WTC11 (cell line): ENCODE results near the gene DNAH8. TPM values are rescaled to one million over a fixed set of nuclear protein-coding genes. Genes with fewer than 3 reads are reported as not detected.

ENCODE experiments used
- ATAC-seq: fragments of 200-7000 bp; cut with Tn5 transposase; 2 replicates; pipeline ENCODE4 v1.10.0; 2021; ENCODE audit warnings: mild to moderate bottlenecking, moderate library complexity
- CTCF ChIA-PET: fragments of 300-600 bp; sonication (Branson Sonifier 250); formaldehyde crosslinking; loops from one replicate; lab custom pipeline; 2021; ENCODE audit warnings: antibody characterized with exemption; lab: Charles Lee
- POLR2A ChIA-PET: fragments of 350-600 bp; sonication (Branson Sonifier 250); formaldehyde crosslinking; loops from one replicate; lab custom pipeline; 2021; ENCODE audit warnings: antibody characterized with exemption; lab: Charles Lee
- DNase-seq: peaks from one replicate; pipeline ENCODE4 v3.0.0; 2021; ENCODE audit warnings: low spot score
- H3K27ac Mint-ChIP-seq: 2 replicates; pipeline ENCODE4 v1.8.0; 2021; ENCODE audit warnings: mixed read lengths
- H3K27me3 Mint-ChIP-seq: 2 replicates; pipeline ENCODE4 v1.8.0; 2021; ENCODE audit warnings: low read depth, mild to moderate bottlenecking, moderate library complexity, mixed read lengths
- H3K36me3 Mint-ChIP-seq: 2 replicates; pipeline ENCODE4 v1.8.0; 2021; ENCODE audit warnings: mixed read lengths
- H3K4me1 Mint-ChIP-seq: 2 replicates; pipeline ENCODE4 v1.8.0; 2022; ENCODE audit warnings: mixed read lengths
- H3K4me3 Mint-ChIP-seq: 2 replicates; pipeline ENCODE4 v1.8.0; 2021; ENCODE audit warnings: mild to moderate bottlenecking, moderate library complexity, mixed read lengths
- H3K9me3 Mint-ChIP-seq: 2 replicates; pipeline ENCODE4 v1.8.0; 2021; ENCODE audit warnings: mixed read lengths
- AR ChIP-seq: fragments of 250-450 bp; sonication (Bioruptor Pico); IDR thresholded peaks from 2 replicates; pipeline ENCODE4 v1.9.0; 2021; ENCODE audit warnings: mild to moderate bottlenecking
- ATF2 ChIP-seq: sonication (generic); formaldehyde crosslinking; IDR thresholded peaks from 2 replicates; pipeline ENCODE4 v1.8.1; 2022; ENCODE audit warnings: low read depth, missing genetic modification reagents, borderline replicate concordance
- CBFB ChIP-seq: sonication (generic); formaldehyde crosslinking; IDR thresholded peaks from 2 replicates; pipeline ENCODE4 v1.8.1; 2022; ENCODE audit warnings: mild to moderate bottlenecking, low read depth, missing genetic modification reagents
- CDX4 ChIP-seq: fragments of 250-450 bp; sonication (Bioruptor Pico); IDR thresholded peaks from 2 replicates; pipeline ENCODE4 v1.9.0; 2021; ENCODE audit warnings: moderate library complexity, mild to moderate bottlenecking, inconsistent platforms, borderline replicate concordance
- CREB1 ChIP-seq: sonication (generic); formaldehyde crosslinking; IDR thresholded peaks from 2 replicates; pipeline ENCODE4 v1.8.0; 2023; ENCODE audit warnings: mild to moderate bottlenecking, missing genetic modification reagents
- ETV6 ChIP-seq: sonication (generic); formaldehyde crosslinking; IDR thresholded peaks from 2 replicates; pipeline ENCODE4 v1.8.1; 2022; ENCODE audit warnings: mild to moderate bottlenecking, missing genetic modification reagents
- GRHL2 ChIP-seq: fragments of 250-450 bp; sonication (Bioruptor Pico); IDR thresholded peaks from 2 replicates; pipeline ENCODE4 v1.8.0; 2022; ENCODE audit warnings: mild to moderate bottlenecking, moderate library complexity; ENCODE audit not compliant: insufficient replicate concordance, severe bottlenecking
- JUN ChIP-seq: sonication (generic); formaldehyde crosslinking; IDR thresholded peaks from 2 replicates; pipeline ENCODE4 v1.8.0; 2023; ENCODE audit warnings: mild to moderate bottlenecking, missing genetic modification reagents
- SMAD3 ChIP-seq: sonication (generic); formaldehyde crosslinking; IDR thresholded peaks from 2 replicates; pipeline ENCODE4 v1.8.0; 2022; ENCODE audit warnings: missing genetic modification reagents, mild to moderate bottlenecking, borderline replicate concordance
- SP1 ChIP-seq: sonication (generic); formaldehyde crosslinking; conservative IDR thresholded peaks from 2 replicates; pipeline ENCODE4 v1.8.1; 2022; ENCODE audit warnings: missing genetic modification reagents
- ZNF121 ChIP-seq: sonication (generic); formaldehyde crosslinking; IDR thresholded peaks from 2 replicates; pipeline ENCODE4 v1.8.0; 2023; ENCODE audit warnings: missing genetic modification reagents
- ZNF263 ChIP-seq: sonication (generic); formaldehyde crosslinking; IDR thresholded peaks from 2 replicates; pipeline ENCODE4 v1.8.1; 2022; ENCODE audit warnings: low read depth, mild to moderate bottlenecking, moderate library complexity, missing genetic modification reagents
- ZNF671 ChIP-seq: fragments of 250-450 bp; sonication (Bioruptor Pico); IDR thresholded peaks from 2 replicates; pipeline ENCODE4 v1.8.0; 2021; ENCODE audit warnings: mild to moderate bottlenecking
- total RNA-seq: library from RNA; stranded (reverse); gene quantifications from 3 replicates; pipeline ENCODE4 v1.2.3, GENCODE V29; 2021
- TF ChIP-seq, protein P1 (sequence below): sonication (generic); formaldehyde crosslinking; IDR thresholded peaks from 2 replicates; pipeline ENCODE4 v1.8.0; 2022; ENCODE audit warnings: missing genetic modification reagents
- TF ChIP-seq, protein P2 (sequence below): sonication (generic); formaldehyde crosslinking; IDR thresholded peaks from 2 replicates; pipeline ENCODE4 v1.8.1; 2023; ENCODE audit warnings: mild to moderate bottlenecking, missing genetic modification reagents, moderate library complexity

DNAH8 gene
- total RNA-seq, 1 experiment from 2014 or later: 0.02 TPM

GRCh38 chr6:38805692-38806091, 90.6 kb downstream of the DNAH8 start (continued):
- TF ChIP-seq ATF2 (CRISPR knock-in tag): no peak

DNA sequence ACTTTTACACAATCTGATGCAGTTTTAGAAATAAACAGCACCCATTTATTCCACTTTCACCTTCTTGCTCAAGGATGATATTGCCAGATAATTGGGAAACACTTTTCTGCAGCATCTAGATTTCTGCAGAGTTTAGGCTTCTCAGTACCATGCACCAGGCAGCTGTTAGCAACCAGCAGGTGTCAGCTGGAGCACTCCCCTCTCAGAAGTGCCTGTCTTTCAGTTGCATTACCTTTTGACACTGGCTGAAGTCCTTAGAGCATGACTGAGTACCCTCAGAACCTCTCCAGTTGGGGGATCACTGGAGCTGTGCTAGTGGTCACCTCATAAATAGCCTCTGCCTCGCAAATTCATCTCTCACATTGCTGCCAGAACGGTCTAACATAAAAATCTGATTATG, 91.2 kb downstream of the DNAH8 start:
- ChIA-PET CTCF (no interaction called here), POLR2A (no interaction called here)
- H3K27me3 Mint-ChIP-seq: no peaks in the 10 kb centered on the region; the same call in 1 of the 2 replicates
- no peak overlapping the region for H3K4me3 Mint-ChIP-seq
- H3K9me3 Mint-ChIP-seq: no peaks in the 10 kb centered on the region
- H3K4me1 Mint-ChIP-seq: no peaks in the 10 kb centered on the region; the same call in 1 of the 2 replicates
- no peak for TF ChIP-seq ZNF671 (CRISPR knock-in tag)
- no peak for TF ChIP-seq GRHL2
- TF ChIP-seq ZNF121 (CRISPR knock-in tag): no peak
- TF ChIP-seq, protein P1, sequence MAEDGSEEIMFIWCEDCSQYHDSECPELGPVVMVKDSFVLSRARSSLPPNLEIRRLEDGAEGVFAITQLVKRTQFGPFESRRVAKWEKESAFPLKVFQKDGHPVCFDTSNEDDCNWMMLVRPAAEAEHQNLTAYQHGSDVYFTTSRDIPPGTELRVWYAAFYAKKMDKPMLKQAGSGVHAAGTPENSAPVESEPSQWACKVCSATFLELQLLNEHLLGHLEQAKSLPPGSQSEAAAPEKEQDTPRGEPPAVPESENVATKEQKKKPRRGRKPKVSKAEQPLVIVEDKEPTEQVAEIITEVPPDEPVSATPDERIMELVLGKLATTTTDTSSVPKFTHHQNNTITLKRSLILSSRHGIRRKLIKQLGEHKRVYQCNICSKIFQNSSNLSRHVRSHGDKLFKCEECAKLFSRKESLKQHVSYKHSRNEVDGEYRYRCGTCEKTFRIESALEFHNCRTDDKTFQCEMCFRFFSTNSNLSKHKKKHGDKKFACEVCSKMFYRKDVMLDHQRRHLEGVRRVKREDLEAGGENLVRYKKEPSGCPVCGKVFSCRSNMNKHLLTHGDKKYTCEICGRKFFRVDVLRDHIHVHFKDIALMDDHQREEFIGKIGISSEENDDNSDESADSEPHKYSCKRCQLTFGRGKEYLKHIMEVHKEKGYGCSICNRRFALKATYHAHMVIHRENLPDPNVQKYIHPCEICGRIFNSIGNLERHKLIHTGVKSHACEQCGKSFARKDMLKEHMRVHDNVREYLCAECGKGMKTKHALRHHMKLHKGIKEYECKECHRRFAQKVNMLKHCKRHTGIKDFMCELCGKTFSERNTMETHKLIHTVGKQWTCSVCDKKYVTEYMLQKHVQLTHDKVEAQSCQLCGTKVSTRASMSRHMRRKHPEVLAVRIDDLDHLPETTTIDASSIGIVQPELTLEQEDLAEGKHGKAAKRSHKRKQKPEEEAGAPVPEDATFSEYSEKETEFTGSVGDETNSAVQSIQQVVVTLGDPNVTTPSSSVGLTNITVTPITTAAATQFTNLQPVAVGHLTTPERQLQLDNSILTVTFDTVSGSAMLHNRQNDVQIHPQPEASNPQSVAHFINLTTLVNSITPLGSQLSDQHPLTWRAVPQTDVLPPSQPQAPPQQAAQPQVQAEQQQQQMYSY: no peak
- no peak for TF ChIP-seq CREB1
- ATAC-seq: peak; percentile 70
- DNase-seq: no peak
- H3K27ac Mint-ChIP-seq: no peak overlapping the region
- H3K36me3 Mint-ChIP-seq: no peaks in the 10 kb centered on the region

GRCh38 chr6:38806833-38807232, 91.7 kb downstream of the DNAH8 start:
- POLR2A ChIA-PET: no interaction called here

More at GRCh38 chr6:38806833-38807232, 91.7 kb downstream of the DNAH8 start:
- Mint-ChIP-seq H3K27me3 (no peaks in the 10 kb centered on the region; the same call in 1 of the 2 replicates), H3K4me3 (no peak overlapping the region), H3K27ac (no peak overlapping the region), H3K36me3 (no peaks in the 10 kb centered on the region), H3K4me1 (no peaks in the 10 kb centered on the region; the same call in 1 of the 2 replicates), H3K9me3 (no peaks in the 10 kb centered on the region)
- CTCF ChIA-PET: no interaction called here
- ATAC-seq (no peak), DNase-seq (no peak)
- no peak for TF ChIP-seq SMAD3 (CRISPR knock-in tag)
- TF ChIP-seq CDX4 (CRISPR knock-in tag): no peak
- TF ChIP-seq AR (CRISPR knock-in tag): no peak
- TF ChIP-seq, protein P2, sequence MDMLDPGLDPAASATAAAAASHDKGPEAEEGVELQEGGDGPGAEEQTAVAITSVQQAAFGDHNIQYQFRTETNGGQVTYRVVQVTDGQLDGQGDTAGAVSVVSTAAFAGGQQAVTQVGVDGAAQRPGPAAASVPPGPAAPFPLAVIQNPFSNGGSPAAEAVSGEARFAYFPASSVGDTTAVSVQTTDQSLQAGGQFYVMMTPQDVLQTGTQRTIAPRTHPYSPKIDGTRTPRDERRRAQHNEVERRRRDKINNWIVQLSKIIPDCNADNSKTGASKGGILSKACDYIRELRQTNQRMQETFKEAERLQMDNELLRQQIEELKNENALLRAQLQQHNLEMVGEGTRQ (CRISPR knock-in tag): no peak
- no peak for TF ChIP-seq JUN (CRISPR knock-in tag)
- TF ChIP-seq SP1 (CRISPR knock-in tag): no peak
- no peak for TF ChIP-seq CBFB
- no peak for TF ChIP-seq ZNF263 (CRISPR knock-in tag)
- TF ChIP-seq ETV6 (CRISPR knock-in tag): no peak
